H9 (cell line): ENCODE measurements around the gene PNPO. TPM values are rescaled to one million over a fixed set of nuclear protein-coding genes. Genes with fewer than 3 reads are reported as not detected.

Source experiments
- DNase-seq: peaks from one replicate; pipeline ENCODE4 v3.0.0-alpha.2; 2017
- H2AFZ ChIP-seq: one replicate; pipeline ENCODE4 v1.6.1; 2013; ENCODE audit warnings: mild to moderate bottlenecking, low read length, control low read depth, moderate library complexity
- H2AK5ac ChIP-seq: 2 replicates; pipeline ENCODE4 v1.6.1; 2013; ENCODE audit warnings: low read length, control low read depth, mixed read lengths; ENCODE audit not compliant: insufficient read length
- H2BK120ac ChIP-seq: one replicate; pipeline ENCODE4 v1.6.1; 2013; ENCODE audit warnings: low read depth, mild to moderate bottlenecking, low read length, control low read depth, inconsistent platforms; ENCODE audit not compliant: poor library complexity, severe bottlenecking
- H2BK12ac ChIP-seq: 2 replicates; pipeline ENCODE4 v1.6.1; 2013; ENCODE audit warnings: low read length, control low read depth, mixed read lengths, low read depth; ENCODE audit not compliant: insufficient read length
- H2BK15ac ChIP-seq: 2 replicates; pipeline ENCODE4 v1.6.1; 2013; ENCODE audit warnings: low read depth, low read length, control low read depth
- H2BK20ac ChIP-seq: one replicate; pipeline ENCODE4 v1.6.1; 2013; ENCODE audit warnings: low read depth, mild to moderate bottlenecking, low read length, control low read depth, inconsistent platforms; ENCODE audit not compliant: poor library complexity, severe bottlenecking
- H2BK5ac ChIP-seq: 2 replicates; pipeline ENCODE4 v1.6.1; 2013; ENCODE audit warnings: low read length, control low read depth, mixed read lengths; ENCODE audit not compliant: insufficient read length
- H3K14ac ChIP-seq: 2 replicates; pipeline ENCODE4 v1.6.1; 2013; ENCODE audit warnings: low read length, control low read depth; ENCODE audit not compliant: insufficient read depth
- H3K18ac ChIP-seq: 2 replicates; pipeline ENCODE4 v1.6.1; 2013; ENCODE audit warnings: low read depth, mild to moderate bottlenecking, mixed read lengths, low read length, control low read depth; ENCODE audit not compliant: insufficient read length
- H3K23ac ChIP-seq: 2 replicates; pipeline ENCODE4 v1.6.1; 2013; ENCODE audit warnings: low read length, control low read depth, mixed read lengths, low read depth; ENCODE audit not compliant: insufficient read length
- H3K23me2 ChIP-seq: 2 replicates; pipeline ENCODE4 v1.6.1; 2013; ENCODE audit warnings: low read depth, mild to moderate bottlenecking, mixed read lengths, low read length, control low read depth; ENCODE audit not compliant: insufficient read length, poor library complexity, severe bottlenecking
- H3K27ac ChIP-seq: 2 replicates; pipeline ENCODE4 v1.5.1; 2013; ENCODE audit warnings: low read length, control low read depth, mixed read lengths, low read depth; ENCODE audit not compliant: insufficient read length
- H3K27me3 ChIP-seq: 2 replicates; pipeline ENCODE4 v1.6.1; 2013; ENCODE audit warnings: low read length, control low read depth, inconsistent platforms; ENCODE audit not compliant: insufficient read depth
- H3K4ac ChIP-seq: 2 replicates; pipeline ENCODE4 v1.6.1; 2013; ENCODE audit warnings: low read depth, mild to moderate bottlenecking, control low read depth, inconsistent platforms, low read length, moderate library complexity
- H3K4me1 ChIP-seq: 2 replicates; pipeline ENCODE4 v1.6.1; 2013; ENCODE audit warnings: low read length, control low read depth, inconsistent platforms; ENCODE audit not compliant: insufficient read depth
- H3K4me2 ChIP-seq: 2 replicates; pipeline ENCODE4 v1.6.1; 2013; ENCODE audit warnings: low read length, control low read depth, mixed read lengths; ENCODE audit not compliant: insufficient read length, insufficient read depth
- H3K56ac ChIP-seq: 2 replicates; pipeline ENCODE4 v1.6.1; 2013; ENCODE audit warnings: low read depth, mild to moderate bottlenecking, mixed read lengths, low read length, control low read depth; ENCODE audit not compliant: insufficient read length
- H3K79me1 ChIP-seq: 2 replicates; pipeline ENCODE4 v1.6.1; 2013; ENCODE audit warnings: low read depth, mild to moderate bottlenecking, moderate library complexity, low read length, control low read depth, inconsistent platforms; ENCODE audit not compliant: insufficient read depth, poor library complexity, severe bottlenecking
- H3K79me2 ChIP-seq: 2 replicates; pipeline ENCODE4 v1.6.1; 2013; ENCODE audit warnings: low read length, control low read depth, inconsistent platforms; ENCODE audit not compliant: insufficient read depth
- H3K9ac ChIP-seq: 2 replicates; pipeline ENCODE4 v1.6.1; 2013; ENCODE audit warnings: low read length, control low read depth, mixed read lengths; ENCODE audit not compliant: insufficient read length; ENCODE audit errors: extremely low read depth
- H3K9me3 ChIP-seq: one replicate; pipeline ENCODE4 v1.6.1; 2013; ENCODE audit warnings: low read depth, low read length, inconsistent platforms; ENCODE audit not compliant: control insufficient read depth
- H3T11ph ChIP-seq: one replicate; pipeline ENCODE4 v1.6.1; 2013; ENCODE audit warnings: mild to moderate bottlenecking, low read length, control low read depth, inconsistent platforms
- H4K20me1 ChIP-seq: one replicate; pipeline ENCODE4 v1.6.1; 2013; ENCODE audit not compliant: control insufficient read depth, insufficient read length, insufficient read depth
- H4K5ac ChIP-seq: 2 replicates; pipeline ENCODE4 v1.6.1; 2013; ENCODE audit warnings: low read depth, mild to moderate bottlenecking, mixed read lengths, low read length, control low read depth; ENCODE audit not compliant: insufficient read length
- H4K8ac ChIP-seq: replicated peaks from 2 replicates; pipeline ENCODE4 v1.6.1; 2013; ENCODE audit warnings: low read length, control low read depth, mixed read lengths, low read depth; ENCODE audit not compliant: insufficient read length
- H4K91ac ChIP-seq: 2 replicates; pipeline ENCODE4 v1.6.1; 2013; ENCODE audit warnings: low read depth, mild to moderate bottlenecking, moderate library complexity, mixed read lengths, low read length, control low read depth; ENCODE audit not compliant: insufficient read length
- H3K27ac Mint-ChIP-seq, 3 experiments: 2 replicates in 2 of 3; 3 replicates in 1 of 3; pipeline ENCODE4 v1.8.0; 2020 to 2021; ENCODE audit warnings: mixed read lengths in 3 of 3, mild to moderate bottlenecking in 1 of 3, moderate library complexity in 1 of 3
- H3K27me3 Mint-ChIP-seq: 2 replicates; pipeline ENCODE4 v1.8.0; 2021; ENCODE audit warnings: low read depth, mild to moderate bottlenecking, moderate library complexity, mixed read lengths
- H3K36me3 Mint-ChIP-seq, 3 experiments: 2 replicates in 2 of 3; 3 replicates in 1 of 3; pipeline ENCODE4 v1.8.0; 2020 to 2021; ENCODE audit warnings: low read depth in 3 of 3, mixed read lengths in 3 of 3; ENCODE audit not compliant: insufficient read depth in 1 of 3
- H3K4me1 Mint-ChIP-seq, 2 experiments: 2 replicates each; pipeline ENCODE4 v1.8.0; 2020; ENCODE audit warnings: mixed read lengths in 2 of 2
- H3K4me3 Mint-ChIP-seq, 2 experiments: 2 replicates in 1 of 2; 3 replicates in 1 of 2; pipeline ENCODE4 v1.8.0; 2020 to 2021; ENCODE audit warnings: mild to moderate bottlenecking in 2 of 2, mixed read lengths in 2 of 2, moderate library complexity in 1 of 2
- H3K9me3 Mint-ChIP-seq, 2 experiments: 2 replicates in 1 of 2; 3 replicates in 1 of 2; pipeline ENCODE4 v1.8.0; 2020; ENCODE audit warnings: mild to moderate bottlenecking in 2 of 2, mixed read lengths in 2 of 2, moderate library complexity in 1 of 2
- WGBS: extraction: QIAGEN DNeasy Blood & Tissue Kit; methylation state at CpG from one replicate; pipeline ENCODE4 v1.1.7; 2013; ENCODE audit warnings: missing lambda C conversion rate, low lambda C conversion rate, mixed read lengths; ENCODE audit not compliant: insufficient read length; ENCODE audit errors: extremely low coverage; 5-methylcytosine and 5-hydroxymethylcytosine counted together
- total RNA-seq: library from RNA; stranded (reverse); gene quantifications from 2 replicates; pipeline ENCODE4 v1.2.1, GENCODE V29; 2021
- TF ChIP-seq, protein P1 (sequence below): fragments of 200-600 bp; sonication (generic); conservative IDR thresholded peaks from 3 replicates; pipeline ENCODE4 v1.8.0; 2021; ENCODE audit warnings: antibody characterized with exemption, mild to moderate bottlenecking

The PNPO gene
- total RNA-seq, 1 experiment from 2014 or later, result 6.7 TPM

DNA sequence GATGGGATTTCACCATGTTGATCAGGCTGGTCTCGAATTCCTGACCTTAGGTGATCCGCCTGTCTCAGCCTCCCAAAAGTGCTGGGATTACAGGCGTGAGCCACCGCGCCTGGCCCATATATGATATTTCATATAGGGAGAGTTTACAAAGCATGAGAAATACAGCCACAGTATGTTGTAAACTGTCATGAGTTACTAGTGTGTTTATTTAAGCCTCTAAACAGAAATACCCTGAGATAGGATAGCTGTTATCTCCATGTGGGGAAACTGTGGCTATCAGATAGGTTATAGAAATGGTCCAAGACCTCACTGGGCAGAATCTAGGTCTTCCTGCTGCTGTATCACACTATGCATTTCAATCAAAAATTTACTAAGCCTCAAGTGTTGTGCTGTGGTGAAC lies 27.5 kb downstream of the PNPO start:
- H4K91ac ChIP-seq, result no peak overlapping the region
- H2BK120ac ChIP-seq, result no peak overlapping the region
- H2AK5ac ChIP-seq, result no peak overlapping the region
- no peak overlapping the region for H3T11ph ChIP-seq
- H3K27ac Mint-ChIP-seq, result no peak overlapping the region
- peaks cover 0 to 11% (median 7%) of the 10 kb centered on the region in 3 experiments; a peak in 5 of 7 replicates for H3K36me3 Mint-ChIP-seq
- H3K27me3 ChIP-seq, result no peaks in the 10 kb centered on the region
- H3K4me1 ChIP-seq, result no peaks in the 10 kb centered on the region
- no peak overlapping the region for H2BK20ac ChIP-seq
- no peak overlapping the region for H3K23ac ChIP-seq
- H3K4me1 Mint-ChIP-seq, result peaks cover 9 to 13% of the 10 kb centered on the region in 2 experiments
- H3K79me2 ChIP-seq, result no peaks in the 10 kb centered on the region
- no peaks in the 10 kb centered on the region for H3K9me3 Mint-ChIP-seq
- H3K23me2 ChIP-seq, result peaks cover 2% of the 10 kb centered on the region
- no peak overlapping the region for H4K8ac ChIP-seq
- no CpG with 5 or more reads among the region's 5 CpGs for WGBS
- H3K14ac ChIP-seq, result no peak overlapping the region
- no peak overlapping the region for H3K18ac ChIP-seq
- no peak overlapping the region for H3K27ac ChIP-seq
- no peak overlapping the region for H3K4me2 ChIP-seq
- H3K27me3 Mint-ChIP-seq, result peaks cover 15% of the 10 kb centered on the region; the same call in 1 of the 2 replicates
- no peak overlapping the region for H3K4ac ChIP-seq
- H3K4me3 Mint-ChIP-seq, result no peak overlapping the region
- no peak for DNase-seq
- H4K5ac ChIP-seq, result no peak overlapping the region
- H2AFZ ChIP-seq, result no peak overlapping the region
- no peak overlapping the region for H2BK15ac ChIP-seq
- H3K9me3 ChIP-seq, result no peaks in the 10 kb centered on the region
- no peak overlapping the region for H3K56ac ChIP-seq
- TF ChIP-seq, protein P1, sequence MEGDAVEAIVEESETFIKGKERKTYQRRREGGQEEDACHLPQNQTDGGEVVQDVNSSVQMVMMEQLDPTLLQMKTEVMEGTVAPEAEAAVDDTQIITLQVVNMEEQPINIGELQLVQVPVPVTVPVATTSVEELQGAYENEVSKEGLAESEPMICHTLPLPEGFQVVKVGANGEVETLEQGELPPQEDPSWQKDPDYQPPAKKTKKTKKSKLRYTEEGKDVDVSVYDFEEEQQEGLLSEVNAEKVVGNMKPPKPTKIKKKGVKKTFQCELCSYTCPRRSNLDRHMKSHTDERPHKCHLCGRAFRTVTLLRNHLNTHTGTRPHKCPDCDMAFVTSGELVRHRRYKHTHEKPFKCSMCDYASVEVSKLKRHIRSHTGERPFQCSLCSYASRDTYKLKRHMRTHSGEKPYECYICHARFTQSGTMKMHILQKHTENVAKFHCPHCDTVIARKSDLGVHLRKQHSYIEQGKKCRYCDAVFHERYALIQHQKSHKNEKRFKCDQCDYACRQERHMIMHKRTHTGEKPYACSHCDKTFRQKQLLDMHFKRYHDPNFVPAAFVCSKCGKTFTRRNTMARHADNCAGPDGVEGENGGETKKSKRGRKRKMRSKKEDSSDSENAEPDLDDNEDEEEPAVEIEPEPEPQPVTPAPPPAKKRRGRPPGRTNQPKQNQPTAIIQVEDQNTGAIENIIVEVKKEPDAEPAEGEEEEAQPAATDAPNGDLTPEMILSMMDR, result no peak
- H4K20me1 ChIP-seq, result no peaks in the 10 kb centered on the region
- H2BK12ac ChIP-seq, result no peak overlapping the region
- H3K79me1 ChIP-seq, result no peaks in the 10 kb centered on the region
- no peak overlapping the region for H2BK5ac ChIP-seq
- H3K9ac ChIP-seq, result no peak overlapping the region
